ENCODE results near the gene ZDHHC4.
A peak's percentile ranks its signal among the peaks of the same experiment; 100 is the strongest.

ZDHHC4 gene

DNA sequence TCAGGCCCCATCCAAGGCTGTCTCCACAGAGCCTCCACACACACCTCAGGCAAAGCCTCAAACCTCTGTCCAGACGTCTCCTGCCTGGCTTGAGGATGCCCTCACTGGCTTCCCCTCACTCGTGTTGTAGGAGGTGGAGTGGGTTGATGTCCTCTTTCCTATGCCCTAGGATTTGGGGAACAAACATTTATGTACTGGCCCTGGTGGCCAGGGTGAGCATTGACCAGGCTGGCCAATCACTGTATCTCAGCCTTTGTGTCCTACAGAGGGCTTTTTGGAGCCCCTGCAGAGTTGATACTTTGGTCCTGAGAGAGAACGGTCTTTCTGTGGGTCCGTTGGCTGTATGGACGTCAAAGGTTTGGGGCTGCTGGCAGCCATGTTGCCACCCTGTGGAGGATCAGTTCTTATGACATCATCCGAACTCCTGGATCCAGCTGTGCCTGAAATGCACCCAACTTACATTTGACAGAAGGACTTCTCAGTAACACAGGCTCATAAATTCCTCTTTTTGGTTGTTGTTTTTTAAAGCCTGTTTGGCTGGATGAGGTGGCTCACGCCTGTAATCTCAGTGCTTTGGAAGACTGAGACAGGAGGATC, 23.7 kb upstream of the ZDHHC4 start:
- no peak overlapping the region for H3K14ac ChIP-seq (ENCODE audit: low read length)
- H3K9ac ChIP-seq (ENCODE audit: low read depth, low read length, poor library complexity) = no peak overlapping the region
- DNase-seq (ENCODE audit: low spot score) = no peak
- H2AK5ac ChIP-seq (ENCODE audit: low read depth, low read length) = no peak overlapping the region
- no peak overlapping the region for H3K4ac ChIP-seq (ENCODE audit: low read length)
- no peaks in the 10 kb centered on the region for H3K9me3 ChIP-seq (replicated peaks in 1 of 2; ENCODE audit: control insufficient read depth in 2 of 2, insufficient read depth in 1 of 2, low read depth in 1 of 2, low read length in 2 of 2)
- H4K91ac ChIP-seq (ENCODE audit: low read depth, low read length, poor library complexity) = no peak overlapping the region
- H4K8ac ChIP-seq (ENCODE audit: low read depth, low read length) = no peak overlapping the region
- no peaks in the 10 kb centered on the region for H3K36me3 ChIP-seq (replicated peaks in 1 of 2; ENCODE audit: control insufficient read depth in 2 of 2, insufficient read depth in 2 of 2, low read length in 2 of 2)
- H3K23ac ChIP-seq (ENCODE audit: low read depth, low read length, poor library complexity) = no peak overlapping the region
- H2BK12ac ChIP-seq (ENCODE audit: low read length) = no peak overlapping the region
- H2BK5ac ChIP-seq (ENCODE audit: low read length) = no peak overlapping the region
- H3K4me1 ChIP-seq (ENCODE audit: control insufficient read depth in 2 of 2, insufficient read depth in 1 of 2, low read depth in 1 of 2, low read length in 2 of 2) = no peaks in the 10 kb centered on the region
- no peak overlapping the region for H3K4me2 ChIP-seq (ENCODE audit: insufficient read depth, low read length, poor library complexity, severe bottlenecking)
- no peak overlapping the region for H2BK120ac ChIP-seq (ENCODE audit: low read depth, low read length)
- H3K4me3 ChIP-seq (ENCODE audit: low read length in 2 of 2) = no peak overlapping the region
- H3K27me3 ChIP-seq (ENCODE audit: control insufficient read depth in 3 of 3, insufficient read depth in 3 of 3, low read depth in 1 of 3, low read length in 3 of 3) = no peaks in the 10 kb centered on the region
- no CpG with 5 or more reads among the region's 7 CpGs for WGBS, 2 donors (ENCODE audit: extremely low coverage in 2 of 2, insufficient read length in 2 of 2, insufficient replicate concordance in 1 of 2)
- H3K27ac ChIP-seq (replicated peaks; ENCODE audit: low read length) = no peak overlapping the region
- no peak overlapping the region for H2BK15ac ChIP-seq (ENCODE audit: low read length)
- H2AFZ ChIP-seq (ENCODE audit: low read length) = no peak overlapping the region
- no peaks in the 10 kb centered on the region for H3K79me1 ChIP-seq (ENCODE audit: low read depth, low read length)
- no peak overlapping the region for H3K18ac ChIP-seq (ENCODE audit: low read length)

DNA sequence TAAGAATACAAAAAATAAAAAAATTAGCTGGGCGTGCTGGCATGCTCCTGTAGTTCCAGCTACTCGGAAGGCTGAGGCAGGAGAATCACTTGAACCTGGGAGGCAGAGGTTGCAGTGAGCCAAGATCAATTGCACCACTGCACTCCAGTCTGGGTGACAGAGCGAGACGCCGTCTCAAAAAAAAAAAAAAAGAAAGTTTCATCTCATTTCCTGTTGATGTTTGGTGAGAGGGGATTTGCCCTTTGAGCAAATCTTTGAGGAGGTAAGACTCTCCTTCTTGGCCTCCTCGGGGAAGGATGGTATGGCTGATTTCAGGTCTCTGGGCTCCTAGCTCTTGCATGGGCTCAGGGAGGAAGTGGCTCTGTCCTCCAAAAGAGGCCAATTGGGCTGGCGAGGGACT, 22.4 kb upstream of the ZDHHC4 start:
- H3K4ac ChIP-seq (ENCODE audit: low read length) = no peak overlapping the region
- no peak overlapping the region for H3K4me3 ChIP-seq (ENCODE audit: low read length in 2 of 2)
- no peak for DNase-seq (ENCODE audit: low spot score)
- no peak overlapping the region for H2AFZ ChIP-seq (ENCODE audit: low read length)
- no peak overlapping the region for H3K27ac ChIP-seq (replicated peaks; ENCODE audit: low read length)
- no peak overlapping the region for H3K23ac ChIP-seq (ENCODE audit: low read depth, low read length, poor library complexity)
- no CpG with 5 or more reads among the region's 7 CpGs for WGBS, 2 donors (ENCODE audit: extremely low coverage in 2 of 2, insufficient read length in 2 of 2, insufficient replicate concordance in 1 of 2)
- H3K9me3 ChIP-seq (replicated peaks in 1 of 2; ENCODE audit: control insufficient read depth in 2 of 2, insufficient read depth in 1 of 2, low read depth in 1 of 2, low read length in 2 of 2) = no peaks in the 10 kb centered on the region
- H3K4me1 ChIP-seq (ENCODE audit: control insufficient read depth in 2 of 2, insufficient read depth in 1 of 2, low read depth in 1 of 2, low read length in 2 of 2) = no peaks in the 10 kb centered on the region
- no peak overlapping the region for H2BK5ac ChIP-seq (ENCODE audit: low read length)
- H2AK5ac ChIP-seq (ENCODE audit: low read depth, low read length) = no peak overlapping the region
- H2BK120ac ChIP-seq (ENCODE audit: low read depth, low read length) = no peak overlapping the region
- H4K8ac ChIP-seq (ENCODE audit: low read depth, low read length) = no peak overlapping the region
- no peak overlapping the region for H2BK12ac ChIP-seq (ENCODE audit: low read length)
- no peaks in the 10 kb centered on the region for H3K79me1 ChIP-seq (ENCODE audit: low read depth, low read length)
- no peak overlapping the region for H4K91ac ChIP-seq (ENCODE audit: low read depth, low read length, poor library complexity)
- no peak overlapping the region for H3K4me2 ChIP-seq (ENCODE audit: insufficient read depth, low read length, poor library complexity, severe bottlenecking)
- H3K14ac ChIP-seq (ENCODE audit: low read length) = no peak overlapping the region
- H3K27me3 ChIP-seq (ENCODE audit: control insufficient read depth in 3 of 3, insufficient read depth in 3 of 3, low read depth in 1 of 3, low read length in 3 of 3) = no peaks in the 10 kb centered on the region
- no peak overlapping the region for H3K9ac ChIP-seq (ENCODE audit: low read depth, low read length, poor library complexity)
- no peaks in the 10 kb centered on the region for H3K36me3 ChIP-seq (replicated peaks in 1 of 2; ENCODE audit: control insufficient read depth in 2 of 2, insufficient read depth in 2 of 2, low read length in 2 of 2)
- H3K18ac ChIP-seq (ENCODE audit: low read length) = no peak overlapping the region
- no peak overlapping the region for H2BK15ac ChIP-seq (ENCODE audit: low read length)

DNA sequence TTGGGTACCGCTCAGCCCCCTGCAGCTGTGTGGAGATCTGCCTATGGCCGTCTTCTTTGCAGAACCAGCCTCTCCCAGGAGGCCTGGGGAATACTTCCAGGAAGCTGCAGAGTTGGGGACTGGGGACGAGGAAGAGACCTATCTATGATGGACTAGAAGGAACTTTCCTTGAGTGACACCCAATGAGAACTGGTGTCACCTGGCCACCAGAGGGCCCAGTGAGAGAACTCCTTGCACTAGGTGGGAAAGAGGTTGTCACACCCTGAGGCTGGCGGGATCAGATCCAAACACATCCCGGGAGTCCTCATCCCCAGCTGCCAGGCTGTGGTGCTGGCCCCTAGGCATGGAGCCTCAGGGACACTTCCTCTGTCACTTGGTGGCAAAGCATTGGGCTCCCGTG, 21.1 kb upstream of the ZDHHC4 start:
- no peak overlapping the region for H3K4ac ChIP-seq (ENCODE audit: low read length)
- H3K27ac ChIP-seq (replicated peaks; ENCODE audit: low read length) = no peak overlapping the region
- no peak overlapping the region for H3K4me3 ChIP-seq (ENCODE audit: low read length in 2 of 2)

DNA sequence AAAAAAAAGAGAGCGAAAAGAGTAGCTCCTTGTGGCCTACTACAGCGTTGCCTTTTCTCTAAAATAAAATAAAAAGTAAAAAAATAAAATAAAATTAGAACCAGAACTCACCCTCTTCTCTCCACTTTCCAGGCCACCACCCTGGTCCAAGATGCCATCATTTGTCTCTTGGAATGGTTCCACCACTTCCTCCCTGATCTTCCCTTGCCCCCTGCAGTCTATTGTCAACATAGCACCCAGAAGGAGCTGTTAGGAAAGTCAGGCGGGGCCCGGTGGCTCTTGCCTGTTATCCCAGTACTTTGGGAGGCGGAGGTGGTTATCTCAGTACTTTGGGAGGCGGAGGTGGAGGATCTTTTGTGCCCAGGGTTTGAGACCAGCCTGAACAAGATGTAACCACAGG, 18.4 kb upstream of the ZDHHC4 start:
- H2BK120ac ChIP-seq (ENCODE audit: low read depth, low read length) = no peak overlapping the region
- no peak overlapping the region for H2AFZ ChIP-seq (ENCODE audit: low read length)
- no peaks in the 10 kb centered on the region for H3K9me3 ChIP-seq (replicated peaks in 1 of 2; ENCODE audit: control insufficient read depth in 2 of 2, insufficient read depth in 1 of 2, low read depth in 1 of 2, low read length in 2 of 2)
- H3K23ac ChIP-seq (ENCODE audit: low read depth, low read length, poor library complexity) = no peak overlapping the region
- H2BK5ac ChIP-seq (ENCODE audit: low read length) = no peak overlapping the region
- no peak overlapping the region for H3K4ac ChIP-seq (ENCODE audit: low read length)
- no peaks in the 10 kb centered on the region for H3K4me1 ChIP-seq (ENCODE audit: control insufficient read depth in 2 of 2, insufficient read depth in 1 of 2, low read depth in 1 of 2, low read length in 2 of 2)
- no peaks in the 10 kb centered on the region for H3K79me1 ChIP-seq (ENCODE audit: low read depth, low read length)
- H3K27ac ChIP-seq (replicated peaks; ENCODE audit: low read length) = no peak overlapping the region
- no peak overlapping the region for H3K4me2 ChIP-seq (ENCODE audit: insufficient read depth, low read length, poor library complexity, severe bottlenecking)
- H3K14ac ChIP-seq (ENCODE audit: low read length) = no peak overlapping the region
- H3K9ac ChIP-seq (ENCODE audit: low read depth, low read length, poor library complexity) = no peak overlapping the region
- H2BK15ac ChIP-seq (ENCODE audit: low read length) = no peak overlapping the region
- no peak for DNase-seq (ENCODE audit: low spot score)
- H4K91ac ChIP-seq (ENCODE audit: low read depth, low read length, poor library complexity) = no peak overlapping the region
- no peak overlapping the region for H3K4me3 ChIP-seq (ENCODE audit: low read length in 2 of 2)
- no CpG with 5 or more reads among the region's 6 CpGs for WGBS, 2 donors (ENCODE audit: extremely low coverage in 2 of 2, insufficient read length in 2 of 2, insufficient replicate concordance in 1 of 2)
- no peak overlapping the region for H4K8ac ChIP-seq (ENCODE audit: low read depth, low read length)
- H3K27me3 ChIP-seq (ENCODE audit: control insufficient read depth in 3 of 3, insufficient read depth in 3 of 3, low read depth in 1 of 3, low read length in 3 of 3) = no peaks in the 10 kb centered on the region
- H3K36me3 ChIP-seq (replicated peaks in 1 of 2; ENCODE audit: control insufficient read depth in 2 of 2, insufficient read depth in 2 of 2, low read length in 2 of 2) = no peaks in the 10 kb centered on the region
- no peak overlapping the region for H2AK5ac ChIP-seq (ENCODE audit: low read depth, low read length)
- H3K18ac ChIP-seq (ENCODE audit: low read length) = no peak overlapping the region
- no peak overlapping the region for H2BK12ac ChIP-seq (ENCODE audit: low read length)

More for the DNA sequence above, 21.1 kb upstream of the ZDHHC4 start:
- peak overlapping the region; percentile 58 for H2BK15ac ChIP-seq (ENCODE audit: low read length)
- H2BK5ac ChIP-seq (ENCODE audit: low read length) = no peak overlapping the region
- no peaks in the 10 kb centered on the region for H3K4me1 ChIP-seq (ENCODE audit: control insufficient read depth in 2 of 2, insufficient read depth in 1 of 2, low read depth in 1 of 2, low read length in 2 of 2)
- DNase-seq (ENCODE audit: low spot score) = no peak
- no peak overlapping the region for H2BK120ac ChIP-seq (ENCODE audit: low read depth, low read length)
- H3K4me2 ChIP-seq (ENCODE audit: insufficient read depth, low read length, poor library complexity, severe bottlenecking) = no peak overlapping the region
- WGBS, 2 donors (ENCODE audit: extremely low coverage in 2 of 2, insufficient read length in 2 of 2, insufficient replicate concordance in 1 of 2) = no CpG with 5 or more reads among the region's 6 CpGs
- no peak overlapping the region for H4K91ac ChIP-seq (ENCODE audit: low read depth, low read length, poor library complexity)
- no peaks in the 10 kb centered on the region for H3K27me3 ChIP-seq (ENCODE audit: control insufficient read depth in 3 of 3, insufficient read depth in 3 of 3, low read depth in 1 of 3, low read length in 3 of 3)
- H3K36me3 ChIP-seq (replicated peaks in 1 of 2; ENCODE audit: control insufficient read depth in 2 of 2, insufficient read depth in 2 of 2, low read length in 2 of 2) = no peaks in the 10 kb centered on the region
- no peak overlapping the region for H2AFZ ChIP-seq (ENCODE audit: low read length)
- H3K18ac ChIP-seq (ENCODE audit: low read length) = no peak overlapping the region
- H3K79me1 ChIP-seq (ENCODE audit: low read depth, low read length) = no peaks in the 10 kb centered on the region
- H3K9me3 ChIP-seq (replicated peaks in 1 of 2; ENCODE audit: control insufficient read depth in 2 of 2, insufficient read depth in 1 of 2, low read depth in 1 of 2, low read length in 2 of 2) = no peaks in the 10 kb centered on the region
- H4K8ac ChIP-seq (ENCODE audit: low read depth, low read length) = no peak overlapping the region
- H2BK12ac ChIP-seq (ENCODE audit: low read length) = no peak overlapping the region
- no peak overlapping the region for H2AK5ac ChIP-seq (ENCODE audit: low read depth, low read length)
- H3K9ac ChIP-seq (ENCODE audit: low read depth, low read length, poor library complexity) = peak overlapping the region; percentile 77
- H3K23ac ChIP-seq (ENCODE audit: low read depth, low read length, poor library complexity) = peak overlapping the region; percentile 43
- H3K14ac ChIP-seq (ENCODE audit: low read length) = no peak overlapping the region

Data from neuronal stem cell (in vitro differentiated cells).